Sigmoid colon (tissue), 4 donors: ENCODE measurements around the gene SPRY4.

Experiments used
- EP300 ChIP-seq, 4 donors: sonication (generic); formaldehyde crosslinking; IDR thresholded peaks; one replicate each; pipeline ENCODE4 v1.6.1; 2017; ENCODE audit warnings: antibody characterized with exemption in 4 of 4
- POLR2A ChIP-seq, 2 donors: fragments of 450-650 bp; IDR thresholded peaks; one replicate each; pipeline ENCODE4 v1.6.1; 2016; ENCODE audit warnings: antibody characterized with exemption in 2 of 2, mild to moderate bottlenecking in 2 of 2, moderate library complexity in 2 of 2
- POLR2AphosphoS5 ChIP-seq, 4 donors: sonication (generic); formaldehyde crosslinking; IDR thresholded peaks; one replicate each; pipeline ENCODE4 v1.6.1; 2017; ENCODE audit warnings: antibody characterized with exemption in 4 of 4
- TF ChIP-seq, protein P1 (sequence below), 4 experiments: fragments of 450-650 bp in 3 of 4; fragments of 200-600 bp in 1 of 4; IDR thresholded peaks; one replicate each; pipeline ENCODE4 v1.5.1; 2016 to 2019; ENCODE audit warnings: antibody characterized with exemption in 4 of 4, mild to moderate bottlenecking in 3 of 4, moderate library complexity in 2 of 4

DNA sequence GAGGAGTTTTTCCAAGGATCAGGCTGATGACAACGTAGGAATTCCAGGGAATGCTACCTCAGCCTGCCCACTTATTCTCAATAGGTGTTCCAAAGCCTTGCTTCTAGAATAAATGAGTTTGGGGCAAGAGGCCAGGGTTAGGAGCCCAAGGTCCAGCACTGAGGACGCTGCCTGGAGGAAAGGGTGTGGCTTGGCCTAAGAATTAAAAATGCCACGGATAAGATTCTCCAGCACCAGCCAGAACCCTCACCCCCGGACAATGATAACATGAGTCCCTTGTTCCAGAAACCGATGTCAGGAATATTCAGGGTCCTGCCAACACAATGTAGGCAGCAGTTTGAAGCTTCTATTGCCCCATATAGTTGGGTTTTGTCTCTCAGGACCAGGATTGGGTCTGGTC lies 7.6 kb downstream of the SPRY4 start:
- TF ChIP-seq EP300 (IDR thresholded peaks at IDR 0.05) (no peak), POLR2AphosphoS5 (IDR thresholded peaks at IDR 0.05) (no peak), POLR2A (IDR thresholded peaks at IDR 0.05) (no peak)
- TF ChIP-seq, protein P1, sequence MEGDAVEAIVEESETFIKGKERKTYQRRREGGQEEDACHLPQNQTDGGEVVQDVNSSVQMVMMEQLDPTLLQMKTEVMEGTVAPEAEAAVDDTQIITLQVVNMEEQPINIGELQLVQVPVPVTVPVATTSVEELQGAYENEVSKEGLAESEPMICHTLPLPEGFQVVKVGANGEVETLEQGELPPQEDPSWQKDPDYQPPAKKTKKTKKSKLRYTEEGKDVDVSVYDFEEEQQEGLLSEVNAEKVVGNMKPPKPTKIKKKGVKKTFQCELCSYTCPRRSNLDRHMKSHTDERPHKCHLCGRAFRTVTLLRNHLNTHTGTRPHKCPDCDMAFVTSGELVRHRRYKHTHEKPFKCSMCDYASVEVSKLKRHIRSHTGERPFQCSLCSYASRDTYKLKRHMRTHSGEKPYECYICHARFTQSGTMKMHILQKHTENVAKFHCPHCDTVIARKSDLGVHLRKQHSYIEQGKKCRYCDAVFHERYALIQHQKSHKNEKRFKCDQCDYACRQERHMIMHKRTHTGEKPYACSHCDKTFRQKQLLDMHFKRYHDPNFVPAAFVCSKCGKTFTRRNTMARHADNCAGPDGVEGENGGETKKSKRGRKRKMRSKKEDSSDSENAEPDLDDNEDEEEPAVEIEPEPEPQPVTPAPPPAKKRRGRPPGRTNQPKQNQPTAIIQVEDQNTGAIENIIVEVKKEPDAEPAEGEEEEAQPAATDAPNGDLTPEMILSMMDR (IDR thresholded peaks at IDR 0.05), result no peak
